ENCODE measurements around the gene CREB1.

Gene CREB1

GRCh38 chr2:207541933-207542332, 12.2 kb downstream of the CREB1 start:
- no CpG with 5 or more reads among the region's 2 CpGs for WGBS (ENCODE audit: insufficient coverage, insufficient read length)
- Histone ChIP-seq H3K4me3 (ENCODE audit: low read length) (no peak overlapping the region), H3K9me3 (ENCODE audit: control insufficient read depth, insufficient read depth, low read length) (no peaks in the 10 kb centered on the region), H3K27ac (ENCODE audit: low read length) (no peak overlapping the region), H3K27me3 (ENCODE audit: control insufficient read depth, insufficient read depth, low read length) (no peaks in the 10 kb centered on the region), H3K36me3 (ENCODE audit: control insufficient read depth, insufficient read depth, low read length) (no peaks in the 10 kb centered on the region), H3K4me1 (ENCODE audit: control insufficient read depth, insufficient read depth, low read length) (no peaks in the 10 kb centered on the region)
- no peak for DNase-seq (ENCODE audit: low read depth, low spot score)

GRCh38 chr2:207543272-207543671, 13.5 kb downstream of the CREB1 start:
- Histone ChIP-seq H3K27me3 (ENCODE audit: control insufficient read depth, insufficient read depth, low read length) (no peaks in the 10 kb centered on the region), H3K36me3 (ENCODE audit: control insufficient read depth, insufficient read depth, low read length) (no peaks in the 10 kb centered on the region), H3K4me1 (ENCODE audit: control insufficient read depth, insufficient read depth, low read length) (no peaks in the 10 kb centered on the region), H3K9me3 (ENCODE audit: control insufficient read depth, insufficient read depth, low read length) (no peaks in the 10 kb centered on the region), H3K4me3 (ENCODE audit: low read length) (no peak overlapping the region), H3K27ac (ENCODE audit: low read length) (no peak overlapping the region)
- no CpG with 5 or more reads among the region's 3 CpGs for WGBS (ENCODE audit: insufficient coverage, insufficient read length)
- DNase-seq (ENCODE audit: low read depth, low spot score), result no peak

- Histone ChIP-seq H3K27ac (ENCODE audit: low read length) (no peak overlapping the region), H3K36me3 (ENCODE audit: control insufficient read depth, insufficient read depth, low read length) (no peaks in the 10 kb centered on the region), H3K4me1 (ENCODE audit: control insufficient read depth, insufficient read depth, low read length) (no peaks in the 10 kb centered on the region), H3K9me3 (ENCODE audit: control insufficient read depth, insufficient read depth, low read length) (no peaks in the 10 kb centered on the region), H3K4me3 (ENCODE audit: low read length) (no peak overlapping the region), H3K27me3 (ENCODE audit: control insufficient read depth, insufficient read depth, low read length) (no peaks in the 10 kb centered on the region)
- no peak for DNase-seq (ENCODE audit: low read depth, low spot score)
Observed at GRCh38 chr2:207546822-207547221, 17.1 kb downstream of the CREB1 start.

GRCh38 chr2:207549145-207549544, 19.4 kb downstream of the CREB1 start:
- H3K4me1 ChIP-seq (ENCODE audit: control insufficient read depth, insufficient read depth, low read length), result no peaks in the 10 kb centered on the region
- H3K36me3 ChIP-seq (ENCODE audit: control insufficient read depth, insufficient read depth, low read length), result no peaks in the 10 kb centered on the region
- H3K27ac ChIP-seq (ENCODE audit: low read length), result no peak overlapping the region
- H3K9me3 ChIP-seq (ENCODE audit: control insufficient read depth, insufficient read depth, low read length), result no peaks in the 10 kb centered on the region
- DNase-seq (ENCODE audit: low read depth, low spot score), result no peak
- WGBS (ENCODE audit: insufficient coverage, insufficient read length), result no CpG with 5 or more reads among the region's 2 CpGs
- no peak overlapping the region for H3K4me3 ChIP-seq (ENCODE audit: low read length)
- H3K27me3 ChIP-seq (ENCODE audit: control insufficient read depth, insufficient read depth, low read length), result no peaks in the 10 kb centered on the region

GRCh38 chr2:207558079-207558491, 28.3 kb downstream of the CREB1 start:
- Histone ChIP-seq H3K27me3 (ENCODE audit: control insufficient read depth, insufficient read depth, low read length) (no peaks in the 10 kb centered on the region), H3K4me3 (ENCODE audit: low read length) (no peak overlapping the region), H3K27ac (ENCODE audit: low read length) (no peak overlapping the region), H3K36me3 (ENCODE audit: control insufficient read depth, insufficient read depth, low read length) (peaks cover 3% of the 10 kb centered on the region; the same call in 1 of the 2 replicates), H3K4me1 (ENCODE audit: control insufficient read depth, insufficient read depth, low read length) (no peaks in the 10 kb centered on the region), H3K9me3 (ENCODE audit: control insufficient read depth, insufficient read depth, low read length) (no peaks in the 10 kb centered on the region)
- no CpG with 5 or more reads among the region's 1 CpG for WGBS (ENCODE audit: insufficient coverage, insufficient read length)
- no peak for DNase-seq (ENCODE audit: low read depth, low spot score)

DNA sequence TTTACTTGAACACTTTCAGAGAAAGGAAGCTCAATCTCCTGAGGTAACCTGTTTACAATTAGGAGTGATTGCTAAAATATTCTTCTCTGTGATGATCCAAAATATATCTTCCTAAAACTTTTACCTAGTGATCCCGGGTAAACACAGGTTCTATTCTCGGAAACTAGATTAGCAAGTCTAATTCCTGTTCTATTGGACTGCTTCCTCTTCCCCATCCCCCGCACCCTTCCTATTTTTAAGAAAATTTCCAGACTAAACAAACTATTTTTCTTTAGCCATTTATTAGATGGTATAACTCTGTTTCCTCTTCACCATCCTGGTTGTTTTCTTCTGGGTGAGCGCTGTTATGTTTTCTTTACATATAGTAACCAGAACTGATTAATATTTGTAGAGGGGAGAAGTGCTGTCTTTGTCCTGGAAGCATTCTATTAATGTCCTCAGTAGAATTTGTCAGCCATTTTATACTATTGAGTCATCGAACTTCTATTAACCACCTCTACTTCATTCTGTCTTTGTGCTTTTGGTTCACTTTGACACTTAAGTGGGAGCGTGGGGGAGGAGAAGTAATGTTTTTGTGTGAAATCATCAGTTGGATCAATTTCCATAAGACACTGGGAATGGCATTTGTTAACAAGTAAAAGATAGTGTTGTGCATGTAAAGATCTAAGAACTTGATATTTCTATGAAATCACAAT, 31.8 kb downstream of the CREB1 start:
- WGBS (ENCODE audit: insufficient coverage, insufficient read length), result no CpG with 5 or more reads among the region's 6 CpGs
- H3K36me3 ChIP-seq (ENCODE audit: control insufficient read depth, insufficient read depth, low read length), result peaks cover 3% of the 10 kb centered on the region; the same call in 1 of the 2 replicates
- no peak for DNase-seq (ENCODE audit: low read depth, low spot score)

DNA sequence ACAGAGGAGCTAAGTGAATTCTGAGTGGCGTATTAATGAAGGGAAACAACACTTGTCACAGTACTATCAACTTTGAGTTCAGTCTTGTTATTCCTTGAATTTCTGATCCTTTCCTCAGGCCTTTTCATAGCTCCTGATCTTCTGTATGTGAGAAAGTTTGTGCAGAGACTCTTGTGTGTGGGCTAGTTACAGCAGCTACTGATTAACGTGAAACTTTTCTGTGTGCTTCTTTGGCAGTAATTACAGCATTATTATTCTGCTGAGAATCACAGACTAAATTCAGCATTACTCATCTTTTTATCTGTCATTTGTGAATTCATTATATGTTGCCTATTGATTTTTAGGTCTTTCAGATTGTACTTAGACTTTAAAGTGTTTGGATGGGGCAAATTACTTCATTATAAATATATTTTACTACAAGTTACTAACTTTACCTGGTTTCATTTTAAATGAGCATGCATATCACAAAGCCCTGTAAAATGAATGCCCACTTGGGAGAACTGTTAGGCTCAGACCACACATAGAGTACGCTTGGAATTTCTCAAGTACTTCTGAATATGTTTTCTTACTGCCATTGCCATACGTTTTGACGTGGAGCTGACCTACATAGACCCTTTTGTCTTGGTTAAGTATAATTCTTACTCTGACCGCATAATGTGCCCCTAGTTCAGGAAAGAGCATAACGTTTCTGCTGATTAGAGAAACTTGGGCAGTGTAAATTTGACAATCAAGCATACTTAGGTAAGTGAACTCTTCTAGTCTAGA, 36.2 kb downstream of the CREB1 start:
- H3K27ac ChIP-seq (ENCODE audit: low read length), result no peak overlapping the region
- DNase-seq (ENCODE audit: low read depth, low spot score), result no peak
- no CpG with 5 or more reads among the region's 7 CpGs for WGBS (ENCODE audit: insufficient coverage, insufficient read length)
- H3K27me3 ChIP-seq (ENCODE audit: control insufficient read depth, insufficient read depth, low read length), result no peaks in the 10 kb centered on the region
- H3K4me1 ChIP-seq (ENCODE audit: control insufficient read depth, insufficient read depth, low read length), result no peaks in the 10 kb centered on the region
- H3K9me3 ChIP-seq (ENCODE audit: control insufficient read depth, insufficient read depth, low read length), result no peaks in the 10 kb centered on the region
- no peaks in the 10 kb centered on the region; the same call in 1 of the 2 replicates for H3K36me3 ChIP-seq (ENCODE audit: control insufficient read depth, insufficient read depth, low read length)
- H3K4me3 ChIP-seq (ENCODE audit: low read length), result no peak overlapping the region

More for the DNA sequence above, 31.8 kb downstream of the CREB1 start:
- Histone ChIP-seq H3K27ac (ENCODE audit: low read length) (no peak overlapping the region), H3K4me3 (ENCODE audit: low read length) (no peak overlapping the region), H3K9me3 (ENCODE audit: control insufficient read depth, insufficient read depth, low read length) (no peaks in the 10 kb centered on the region), H3K27me3 (ENCODE audit: control insufficient read depth, insufficient read depth, low read length) (no peaks in the 10 kb centered on the region), H3K4me1 (ENCODE audit: control insufficient read depth, insufficient read depth, low read length) (no peaks in the 10 kb centered on the region)

GRCh38 chr2:207567671-207568070, 37.9 kb downstream of the CREB1 start:
- DNase-seq (ENCODE audit: low read depth, low spot score), result no peak
- H3K36me3 ChIP-seq (ENCODE audit: control insufficient read depth, insufficient read depth, low read length), result no peaks in the 10 kb centered on the region; the same call in 1 of the 2 replicates
- H3K4me3 ChIP-seq (ENCODE audit: low read length), result no peak overlapping the region
- H3K9me3 ChIP-seq (ENCODE audit: control insufficient read depth, insufficient read depth, low read length), result no peaks in the 10 kb centered on the region
- H3K27me3 ChIP-seq (ENCODE audit: control insufficient read depth, insufficient read depth, low read length), result no peaks in the 10 kb centered on the region
- H3K27ac ChIP-seq (ENCODE audit: low read length), result no peak overlapping the region
- H3K4me1 ChIP-seq (ENCODE audit: control insufficient read depth, insufficient read depth, low read length), result no peaks in the 10 kb centered on the region

DNA sequence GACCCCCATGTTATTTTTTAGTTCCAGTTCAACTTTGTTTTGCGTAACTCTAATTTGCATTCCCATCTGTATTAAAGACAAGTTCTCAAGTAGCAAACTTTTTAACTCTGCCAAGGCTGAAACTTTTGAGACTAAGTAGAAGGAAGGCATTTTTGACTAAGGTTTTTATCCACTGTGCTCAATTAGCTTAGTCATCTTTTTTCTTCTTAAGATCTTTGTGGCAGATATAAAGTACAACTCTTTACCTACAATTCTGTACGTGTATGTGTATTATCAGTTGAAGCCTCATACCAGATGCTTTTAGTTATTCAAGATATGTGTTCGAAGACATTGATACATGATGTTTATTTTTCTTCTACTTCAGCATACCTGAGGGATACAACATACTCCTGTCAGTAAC, 41.6 kb downstream of the CREB1 start:
- Histone ChIP-seq H3K27me3 (ENCODE audit: control insufficient read depth, insufficient read depth, low read length) (no peaks in the 10 kb centered on the region), H3K4me1 (ENCODE audit: control insufficient read depth, insufficient read depth, low read length) (no peaks in the 10 kb centered on the region), H3K4me3 (ENCODE audit: low read length) (no peak overlapping the region), H3K36me3 (ENCODE audit: control insufficient read depth, insufficient read depth, low read length) (peaks cover 4% of the 10 kb centered on the region; the same call in 1 of the 2 replicates), H3K27ac (ENCODE audit: low read length) (no peak overlapping the region), H3K9me3 (ENCODE audit: control insufficient read depth, insufficient read depth, low read length) (no peaks in the 10 kb centered on the region)
- no CpG with 5 or more reads among the region's 3 CpGs for WGBS (ENCODE audit: insufficient coverage, insufficient read length)
- no peak for DNase-seq (ENCODE audit: low read depth, low spot score)

DNA sequence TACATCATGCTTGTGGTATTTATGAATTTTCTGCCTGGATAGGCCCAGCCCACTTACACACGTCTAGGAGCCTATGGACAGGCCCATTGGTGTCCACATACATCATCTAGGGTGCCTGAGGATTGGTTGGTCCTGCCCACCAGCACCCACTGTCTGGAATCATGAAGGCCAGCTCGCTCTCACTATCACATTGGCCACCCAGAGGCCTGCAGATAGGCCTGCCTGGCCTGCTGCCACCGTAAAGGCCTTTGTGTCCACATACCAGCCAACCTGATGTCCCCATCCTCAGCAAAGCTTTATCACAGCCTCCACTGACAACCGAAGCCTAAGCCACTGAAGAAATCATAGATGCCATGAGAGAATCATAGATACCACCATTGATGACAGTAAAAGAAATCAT, 55.2 kb downstream of the CREB1 start:
- Histone ChIP-seq H3K27me3 (ENCODE audit: control insufficient read depth, insufficient read depth, low read length) (no peaks in the 10 kb centered on the region), H3K4me3 (ENCODE audit: low read length) (no peak overlapping the region), H3K36me3 (ENCODE audit: control insufficient read depth, insufficient read depth, low read length) (peaks cover 6% of the 10 kb centered on the region; the same call in 1 of the 2 replicates), H3K4me1 (ENCODE audit: control insufficient read depth, insufficient read depth, low read length) (no peaks in the 10 kb centered on the region), H3K27ac (ENCODE audit: low read length) (no peak overlapping the region), H3K9me3 (ENCODE audit: control insufficient read depth, insufficient read depth, low read length) (no peaks in the 10 kb centered on the region)
- DNase-seq (ENCODE audit: low read depth, low spot score), result no peak
- WGBS (ENCODE audit: insufficient coverage, insufficient read length), result no CpG with 5 or more reads among the region's 4 CpGs

All from iPS DF 6.9 (cell line).